Fibroblast of skin of left biceps (primary cell): ENCODE measurements around the gene PLEKHG7.

Experiments used
- DNase-seq, 2 experiments: peaks; one replicate each; pipeline ENCODE4 v3.0.0-alpha.2; 2013; ENCODE audit warnings: low read depth in 2 of 2

Gene PLEKHG7

GRCh38 chr12:92802906-92803305 lies 100.1 kb downstream of the PLEKHG7 start:
- DNase-seq = no peak

DNA sequence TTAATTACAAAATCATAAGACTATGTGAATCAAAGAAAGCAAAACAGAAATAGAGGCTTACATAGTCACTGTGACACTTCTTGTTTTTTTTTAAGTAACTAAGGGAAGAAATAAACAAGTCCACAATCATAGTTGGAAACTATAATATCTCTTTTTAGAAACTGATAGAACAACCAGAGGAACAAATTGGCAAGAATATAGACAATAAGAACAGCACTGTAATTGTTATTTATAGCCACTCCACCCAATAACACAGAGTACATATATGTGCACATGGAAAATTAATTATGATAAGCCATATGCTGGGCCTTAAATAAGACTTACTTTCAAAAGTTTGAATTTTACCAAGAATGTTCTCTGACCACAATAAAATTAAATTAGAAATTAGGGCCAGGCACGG lies 101.1 kb downstream of the PLEKHG7 start:
- no peak for DNase-seq

- DNase-seq = no peak
Measured at GRCh38 chr12:92810370-92810769, 107.6 kb downstream of the PLEKHG7 start.

DNA sequence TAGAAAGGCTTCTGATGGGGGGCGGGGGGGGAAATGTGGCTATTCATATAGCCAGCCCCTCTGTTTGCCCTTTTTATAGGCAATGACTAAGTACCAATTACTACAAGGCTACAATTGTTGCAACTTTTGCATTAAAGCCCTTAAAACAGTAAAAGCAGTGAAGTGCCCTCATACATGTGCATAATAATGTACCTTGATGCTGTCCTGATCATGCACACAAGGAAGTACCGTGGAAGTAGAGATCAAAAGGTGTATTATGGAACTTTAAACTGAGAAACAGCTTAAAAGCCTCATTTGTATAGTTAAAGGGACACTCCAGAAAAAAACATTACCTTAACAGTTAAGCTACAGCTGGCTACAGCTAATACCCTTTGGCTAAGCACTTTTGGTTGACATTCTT lies 111.8 kb downstream of the PLEKHG7 start:
- DNase-seq = no peak

DNA sequence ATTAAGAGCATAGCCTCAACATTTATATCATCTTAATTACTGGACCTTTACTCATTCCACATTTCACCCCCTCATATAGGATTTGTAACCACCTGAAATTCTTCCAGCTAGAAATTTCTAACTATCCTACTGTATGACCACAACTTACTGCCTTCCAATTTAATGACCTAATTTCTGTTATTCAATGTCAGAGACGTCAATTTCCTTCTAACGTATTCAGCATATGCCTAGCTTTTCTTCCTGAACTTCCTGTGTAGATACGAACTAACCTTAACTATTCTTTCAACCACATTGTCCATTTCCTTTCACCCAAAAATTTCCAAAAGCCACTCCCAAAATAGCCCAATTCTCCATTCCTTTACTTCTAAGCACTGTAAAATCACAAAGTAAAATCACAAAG lies 118.4 kb downstream of the PLEKHG7 start:
- DNase-seq = no peak
